Measurements from ENCODE around the gene GOLGA8B.
"Not testable (repeated sequence)": the region's sequence is repeated elsewhere in the genome, so short reads cannot be mapped to it uniquely, and the experiment has no call there.

GOLGA8B gene, protein sequence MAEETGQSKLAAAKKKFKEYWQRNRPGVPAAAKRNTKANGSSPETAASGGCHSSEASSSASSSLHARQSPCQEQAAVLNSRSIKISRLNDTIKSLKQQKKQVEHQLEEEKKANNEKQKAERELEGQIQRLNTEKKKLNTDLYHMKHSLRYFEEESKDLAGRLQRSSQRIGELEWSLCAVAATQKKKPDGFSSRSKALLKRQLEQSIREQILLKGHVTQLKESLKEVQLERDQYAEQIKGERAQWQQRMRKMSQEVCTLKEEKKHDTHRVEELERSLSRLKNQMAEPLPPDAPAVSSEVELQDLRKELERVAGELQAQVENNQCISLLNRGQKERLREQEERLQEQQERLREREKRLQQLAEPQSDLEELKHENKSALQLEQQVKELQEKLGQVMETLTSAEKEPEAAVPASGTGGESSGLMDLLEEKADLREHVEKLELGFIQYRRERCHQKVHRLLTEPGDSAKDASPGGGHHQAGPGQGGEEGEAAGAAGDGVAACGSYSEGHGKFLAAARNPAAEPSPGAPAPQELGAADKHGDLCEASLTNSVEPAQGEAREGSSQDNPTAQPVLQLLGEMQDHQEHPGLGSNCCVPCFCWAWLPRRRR

DNA sequence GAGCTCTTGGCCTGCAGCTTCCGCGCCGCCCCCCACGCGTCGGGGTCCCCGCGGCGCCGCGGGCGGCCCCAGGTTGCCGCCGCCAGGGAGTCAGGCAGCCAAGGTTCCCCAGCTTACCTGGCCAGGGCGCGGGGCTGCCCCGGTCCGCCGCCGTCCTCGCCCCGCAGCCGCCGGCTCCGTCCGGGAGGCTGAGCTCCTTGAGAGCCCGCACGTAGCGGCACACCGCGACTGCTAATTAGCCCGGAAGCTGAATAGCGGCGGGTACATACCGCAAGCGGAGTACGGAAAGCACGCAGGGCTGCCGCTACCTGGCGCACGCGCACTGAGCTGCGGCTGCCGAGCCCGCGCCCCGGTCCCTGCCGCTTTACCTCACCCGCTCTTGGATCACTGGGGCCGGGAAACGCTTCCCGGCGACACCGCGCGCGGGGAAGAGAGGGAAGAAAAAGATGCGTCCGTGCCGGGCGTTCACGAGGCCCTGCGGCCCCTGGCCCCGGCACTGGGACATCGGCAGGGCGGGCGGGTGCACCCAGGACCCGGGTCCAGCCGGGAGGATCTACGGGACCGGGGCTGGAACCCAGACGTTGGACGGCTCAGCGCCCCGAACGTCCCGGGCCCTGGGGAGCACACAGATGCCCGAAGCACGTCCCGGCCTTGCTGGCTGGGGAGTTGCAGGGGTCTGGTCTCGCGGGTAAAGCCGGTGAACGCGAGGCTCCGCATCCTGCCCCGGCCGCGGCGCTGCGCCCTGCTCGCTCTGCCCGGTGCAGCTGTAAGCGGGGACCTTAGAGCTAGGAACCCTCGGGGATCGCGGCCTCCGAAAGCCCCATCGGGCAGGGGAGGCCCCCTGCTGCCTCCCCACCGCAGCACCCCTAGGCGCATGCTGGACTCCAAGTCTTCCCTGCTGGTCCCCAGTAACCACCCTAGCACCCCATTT, at the start of gene GOLGA8B:
GOLGA8B (minus strand) TSS at position 253 of the 931 bp plus-strand sequence. CDS start 47,739 bp downstream, outside the sequence.
- peak; percentile 45 for DNase-seq

GRCh38 chr15:34633165-34633564, 49.7 kb upstream of the GOLGA8B start:
- not testable (repeated sequence) for DNase-seq

DNA sequence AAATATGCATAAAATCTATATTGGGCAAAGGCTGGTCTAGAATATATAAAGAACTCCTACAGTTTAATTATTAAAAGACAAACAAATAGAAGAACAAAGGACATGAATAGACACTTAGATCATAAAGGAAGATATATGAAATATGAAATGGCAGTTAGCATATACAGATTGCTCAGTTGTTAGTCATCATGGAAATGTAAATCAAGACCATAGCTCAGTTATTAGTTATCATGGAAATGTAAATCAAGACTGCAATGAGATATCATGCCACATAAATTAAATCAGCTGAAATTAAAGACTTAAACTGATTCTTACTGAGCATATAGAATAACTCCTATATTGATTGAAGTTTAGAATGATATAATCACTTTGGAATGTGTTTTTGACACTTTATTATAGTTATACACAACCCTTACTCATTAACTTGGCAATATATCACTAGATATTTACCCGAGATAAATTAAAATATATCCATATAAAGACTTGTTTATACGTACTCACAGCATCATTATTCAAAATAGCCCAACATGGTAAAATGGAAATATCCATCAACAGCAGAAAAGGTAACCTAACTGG, 45.2 kb upstream of the GOLGA8B start:
- no peak for DNase-seq

DNA sequence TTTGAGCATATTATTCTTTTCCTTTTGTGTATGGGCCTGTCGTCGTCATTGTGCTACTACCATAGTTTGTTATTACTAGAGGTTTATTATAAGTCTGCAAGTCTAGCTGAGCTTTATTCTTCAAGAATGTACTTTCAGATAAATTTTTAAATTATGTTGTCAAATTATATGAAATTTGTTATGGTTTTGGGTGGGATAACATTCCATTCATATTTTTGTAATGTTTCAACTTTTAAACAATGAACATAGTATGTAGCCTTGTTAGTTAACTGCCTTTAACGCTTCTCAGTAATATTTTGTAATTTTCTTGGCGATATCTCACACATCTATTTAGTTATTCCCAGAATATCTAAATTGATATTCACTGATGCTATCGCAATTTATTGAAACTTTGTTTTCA, 41.6 kb upstream of the GOLGA8B start:
- DNase-seq, result no peak

DNA sequence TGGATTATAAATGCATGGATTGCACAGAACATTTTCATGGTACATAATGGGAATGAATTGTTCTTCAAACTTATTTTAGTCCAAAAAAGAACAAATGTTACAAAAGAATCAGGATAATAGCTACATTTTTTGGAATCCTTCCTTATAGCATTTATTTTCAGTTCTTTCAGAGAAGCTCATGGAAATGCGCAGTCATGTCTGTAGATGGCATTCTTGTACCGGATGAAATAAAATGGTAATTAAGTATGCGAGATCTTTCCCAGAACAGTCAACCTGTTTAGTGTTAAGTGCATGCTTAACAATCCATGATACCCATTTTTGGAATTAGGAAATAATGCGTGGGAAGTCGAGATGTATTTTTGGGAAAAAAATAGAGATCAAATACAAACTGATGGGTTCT, 38.2 kb upstream of the GOLGA8B start:
- DNase-seq, result no peak

GRCh38 chr15:34620814-34621213, 37.4 kb upstream of the GOLGA8B start:
- no peak for DNase-seq

DNA sequence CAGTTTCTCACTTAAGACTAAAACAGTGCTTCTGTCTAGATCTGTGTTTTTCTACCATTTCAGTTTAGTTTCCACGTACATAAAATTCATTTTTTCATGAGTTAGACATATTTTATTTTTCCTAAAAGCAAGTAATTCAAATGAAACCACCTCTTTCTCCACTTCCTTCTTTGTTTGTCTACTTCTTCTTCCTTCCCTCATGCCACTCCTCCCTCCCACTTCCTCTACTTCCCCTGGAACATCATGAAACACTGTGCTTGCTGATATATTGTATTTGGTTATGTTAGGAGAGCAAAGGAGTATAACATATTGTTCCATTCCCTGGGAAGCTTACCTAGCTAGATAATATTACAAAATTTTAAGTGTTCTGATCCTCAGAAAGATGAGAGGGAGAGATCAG, 36.7 kb upstream of the GOLGA8B start:
- DNase-seq, result no peak

DNA sequence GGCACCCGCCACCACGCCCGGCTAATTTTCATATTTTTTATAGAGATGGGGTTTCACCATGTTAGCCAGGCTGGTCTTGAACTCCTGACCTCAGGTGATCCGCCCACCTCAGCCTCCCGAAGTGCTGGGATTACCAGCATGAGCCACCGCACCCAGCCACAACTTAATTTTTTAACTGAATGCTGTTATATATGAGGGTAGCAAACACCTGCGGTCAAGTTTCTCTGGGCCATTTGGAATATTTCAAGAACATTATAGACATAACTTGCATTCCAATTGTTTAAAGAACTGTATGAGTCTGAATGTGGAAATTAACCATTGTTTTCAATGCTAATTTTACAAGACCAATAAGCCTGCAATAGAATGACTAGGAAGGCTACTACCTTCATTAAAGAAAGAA, 35.7 kb upstream of the GOLGA8B start:
- no peak for DNase-seq

DNA sequence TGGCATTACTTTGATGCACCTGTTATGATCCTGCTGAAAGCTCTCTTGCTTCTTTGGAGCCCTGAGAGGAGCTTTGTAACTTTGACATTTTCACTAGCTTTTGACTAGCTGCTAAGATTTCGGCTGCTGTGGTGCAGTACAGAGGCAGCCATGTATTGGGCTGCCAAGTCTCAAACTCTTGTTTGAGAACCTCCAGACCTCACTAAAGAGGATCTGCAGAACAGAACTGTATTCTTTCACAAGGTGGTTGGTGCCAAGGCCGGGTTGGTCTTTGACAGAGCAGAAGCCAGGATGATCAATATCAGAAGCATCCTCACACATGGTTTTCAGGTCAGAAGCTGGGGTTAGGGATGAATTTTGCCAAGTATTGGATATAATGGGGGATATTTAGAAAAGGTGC, 34.6 kb upstream of the GOLGA8B start:
- DNase-seq, result no peak

DNA sequence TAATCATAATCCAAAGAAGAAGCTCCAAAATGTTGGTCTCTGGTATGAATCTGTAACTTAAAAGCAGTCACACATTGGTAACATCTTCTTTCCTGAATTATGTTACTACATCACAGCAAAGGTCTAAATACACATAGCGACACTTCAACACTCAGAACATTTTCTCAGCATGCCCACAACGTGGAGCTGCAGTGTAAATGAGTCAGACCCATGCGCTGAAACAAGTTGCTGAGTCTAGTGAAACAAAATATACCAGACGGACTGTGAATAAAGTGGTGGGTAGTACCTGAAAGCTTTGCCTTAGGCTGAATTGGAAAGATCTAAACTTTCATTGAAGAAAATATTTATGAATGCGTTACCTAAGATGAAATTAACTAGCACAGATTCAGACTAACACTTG, 33.2 kb upstream of the GOLGA8B start:
- DNase-seq, result no peak

DNA sequence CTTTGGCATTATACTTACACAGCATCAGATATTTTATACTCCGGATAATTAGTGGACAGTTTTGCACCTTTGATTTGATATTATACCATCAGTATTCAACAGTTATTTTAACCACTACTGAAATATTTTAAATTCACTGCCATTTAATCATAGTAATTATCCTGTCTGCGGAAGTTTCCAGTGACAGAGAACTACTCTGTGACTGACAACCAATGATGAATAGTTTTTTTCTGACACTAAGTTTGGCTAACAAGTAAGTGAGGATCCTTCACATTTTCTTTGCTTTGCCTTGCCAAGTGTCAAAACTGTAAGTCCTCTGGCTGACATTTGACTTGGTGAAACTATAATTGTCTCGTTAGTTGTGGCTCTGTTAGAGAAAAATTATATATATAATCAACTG, 30.5 kb upstream of the GOLGA8B start:
- DNase-seq, result no peak

DNA sequence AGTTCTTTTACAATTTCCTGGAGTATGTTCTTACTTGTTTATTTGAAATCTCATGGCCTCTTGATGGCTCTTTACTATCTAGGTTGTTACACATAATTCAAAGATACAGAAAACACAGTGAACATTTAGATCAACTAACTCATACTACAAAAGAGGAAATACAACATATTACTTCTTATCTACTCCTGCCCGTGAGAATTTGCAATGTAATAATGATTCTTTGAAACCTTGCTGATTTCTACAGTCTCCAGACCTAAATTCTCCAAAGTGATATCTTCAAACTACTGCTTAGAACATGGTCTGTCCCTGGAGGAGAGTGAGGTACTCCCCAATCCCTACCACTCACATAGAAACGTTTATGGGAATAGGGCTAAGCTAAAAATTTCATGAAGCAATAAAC, 29.9 kb upstream of the GOLGA8B start:
- no peak for DNase-seq

DNA sequence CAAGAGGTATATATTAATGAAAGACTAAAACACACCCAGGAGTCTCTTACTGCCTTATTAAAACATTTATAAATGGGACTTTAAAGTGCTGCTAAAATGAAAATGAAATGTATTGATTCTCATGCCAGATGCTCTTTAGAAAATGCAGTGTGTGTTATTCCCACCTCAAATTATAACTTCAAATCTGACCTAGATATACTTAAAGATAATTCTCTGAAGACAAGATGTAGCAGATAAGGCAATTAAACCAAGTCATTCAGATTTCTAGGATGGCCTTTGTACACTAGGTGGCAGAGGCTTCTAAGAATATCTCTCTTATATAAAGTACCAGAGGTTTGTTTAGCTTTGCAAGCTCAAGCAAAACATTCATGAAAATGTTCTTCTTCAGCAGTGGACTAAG, 26.9 kb upstream of the GOLGA8B start:
- no peak for DNase-seq

GRCh38 chr15:34609102-34610057, 25.9 kb upstream of the GOLGA8B start:
- no peak for DNase-seq

GRCh38 chr15:34608517-34608916, 25.1 kb upstream of the GOLGA8B start:
- no peak for DNase-seq

DNA sequence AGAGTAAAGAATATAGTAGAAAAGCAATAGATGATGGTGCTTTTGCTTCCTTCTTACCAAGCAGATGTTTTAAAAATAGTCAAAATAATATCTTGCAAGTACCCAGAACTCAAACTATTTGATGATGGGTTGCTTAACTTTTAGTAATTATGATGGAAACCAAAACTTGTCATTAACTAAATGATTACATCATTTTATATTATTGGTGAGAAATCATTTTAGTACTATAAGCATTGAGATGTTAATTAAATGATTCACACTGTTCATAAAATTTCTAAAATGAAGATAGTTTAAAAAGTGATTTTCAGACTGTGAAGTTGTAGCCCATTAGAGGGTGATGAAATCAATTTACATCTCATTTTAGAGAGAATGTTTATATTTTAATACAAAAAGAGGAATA, 24.4 kb upstream of the GOLGA8B start:
- DNase-seq, result no peak

DNA sequence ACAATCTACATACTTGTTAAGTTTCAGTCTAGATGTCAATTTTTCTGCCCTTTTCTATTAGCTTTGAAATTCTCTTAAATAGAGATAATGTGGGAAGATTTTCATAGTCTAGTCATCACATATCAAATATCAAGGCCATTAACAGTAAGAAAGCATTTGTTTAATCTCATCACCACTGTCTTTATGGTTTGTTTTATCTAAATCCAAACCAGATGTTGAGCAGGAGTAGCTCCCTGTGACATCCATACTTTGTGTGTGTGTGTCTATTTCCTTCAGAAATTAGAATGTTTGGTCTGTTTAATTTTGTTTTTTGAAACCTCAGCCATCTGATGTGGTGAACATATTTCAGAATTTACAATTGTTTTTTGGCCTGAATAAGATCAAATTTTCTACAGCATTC, 23.1 kb upstream of the GOLGA8B start:
- no peak for DNase-seq

DNA sequence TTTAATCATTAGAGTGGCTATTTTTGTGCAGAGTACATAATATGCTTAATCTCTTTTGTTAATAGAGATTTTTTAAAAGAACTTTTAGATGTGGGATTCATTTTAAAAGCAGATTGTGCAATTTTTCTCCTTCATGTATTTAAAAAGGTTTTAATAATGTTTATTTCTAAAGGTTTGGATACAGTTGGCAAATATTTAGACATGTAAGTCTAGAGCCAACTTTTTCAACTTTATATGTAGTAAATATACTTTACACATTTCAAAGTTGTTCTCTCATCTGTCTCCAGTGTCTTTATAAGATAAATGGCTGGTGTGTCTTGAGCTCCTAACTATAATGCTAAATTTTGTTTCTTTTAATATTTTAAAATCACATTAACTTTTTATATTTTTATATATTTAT, 22.7 kb upstream of the GOLGA8B start:
- no peak for DNase-seq

DNA sequence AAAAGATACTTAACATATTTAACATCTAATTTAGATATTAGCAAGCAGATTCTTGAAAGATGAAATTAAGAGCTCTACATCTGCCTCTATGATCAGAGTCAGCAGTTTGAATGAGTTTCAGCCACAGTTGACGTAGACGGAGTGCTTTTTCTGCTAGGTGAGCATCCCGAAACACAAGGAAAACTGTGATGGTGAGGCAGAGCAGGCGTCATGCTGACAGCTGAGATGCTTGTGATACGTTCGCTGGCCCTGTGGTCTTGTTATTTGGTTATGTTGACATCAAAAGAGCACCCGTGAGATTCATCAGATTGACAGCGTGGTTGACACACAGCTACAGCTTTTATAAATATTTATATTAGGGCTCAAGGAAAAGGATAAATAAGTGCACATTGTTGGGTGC, 19.6 kb upstream of the GOLGA8B start:
- DNase-seq, result no peak

GRCh38 chr15:34600923-34601322, 17.5 kb upstream of the GOLGA8B start:
- no peak for DNase-seq

- DNase-seq, result no peak
Observed at GRCh38 chr15:34598799-34599585, 15.5 kb upstream of the GOLGA8B start.
